Measurements from ENCODE around the gene PPP1CA.
A peak's percentile ranks its signal among the peaks of the same experiment; 100 is the strongest.
"Not testable (repeated sequence)": the region's sequence is repeated elsewhere in the genome, so short reads cannot be mapped to it uniquely, and the experiment has no call there.

The PPP1CA gene

DNA sequence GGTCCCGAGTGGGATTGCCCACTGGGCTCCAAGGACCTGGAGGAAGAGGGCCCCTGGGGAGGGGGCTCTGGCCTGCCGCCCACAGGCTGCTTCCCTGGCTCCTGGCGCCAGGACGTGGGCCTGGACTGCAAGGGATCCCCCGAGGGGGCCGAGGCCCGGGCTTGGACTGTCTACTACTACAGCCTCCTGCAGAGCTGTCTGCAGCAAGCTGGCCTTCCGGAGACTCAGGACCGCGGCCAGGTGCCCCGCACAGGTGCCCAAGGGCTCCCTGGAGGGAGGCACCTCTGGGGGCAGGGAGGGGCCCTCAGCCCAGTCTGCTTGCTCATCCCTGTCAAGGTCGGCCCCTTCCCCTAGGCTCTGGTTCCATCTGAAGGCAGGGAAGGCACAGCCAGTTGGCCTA is 15.8 kb upstream of the PPP1CA start:
- no peak for DNase-seq (ENCODE audit: low spot score)

DNA sequence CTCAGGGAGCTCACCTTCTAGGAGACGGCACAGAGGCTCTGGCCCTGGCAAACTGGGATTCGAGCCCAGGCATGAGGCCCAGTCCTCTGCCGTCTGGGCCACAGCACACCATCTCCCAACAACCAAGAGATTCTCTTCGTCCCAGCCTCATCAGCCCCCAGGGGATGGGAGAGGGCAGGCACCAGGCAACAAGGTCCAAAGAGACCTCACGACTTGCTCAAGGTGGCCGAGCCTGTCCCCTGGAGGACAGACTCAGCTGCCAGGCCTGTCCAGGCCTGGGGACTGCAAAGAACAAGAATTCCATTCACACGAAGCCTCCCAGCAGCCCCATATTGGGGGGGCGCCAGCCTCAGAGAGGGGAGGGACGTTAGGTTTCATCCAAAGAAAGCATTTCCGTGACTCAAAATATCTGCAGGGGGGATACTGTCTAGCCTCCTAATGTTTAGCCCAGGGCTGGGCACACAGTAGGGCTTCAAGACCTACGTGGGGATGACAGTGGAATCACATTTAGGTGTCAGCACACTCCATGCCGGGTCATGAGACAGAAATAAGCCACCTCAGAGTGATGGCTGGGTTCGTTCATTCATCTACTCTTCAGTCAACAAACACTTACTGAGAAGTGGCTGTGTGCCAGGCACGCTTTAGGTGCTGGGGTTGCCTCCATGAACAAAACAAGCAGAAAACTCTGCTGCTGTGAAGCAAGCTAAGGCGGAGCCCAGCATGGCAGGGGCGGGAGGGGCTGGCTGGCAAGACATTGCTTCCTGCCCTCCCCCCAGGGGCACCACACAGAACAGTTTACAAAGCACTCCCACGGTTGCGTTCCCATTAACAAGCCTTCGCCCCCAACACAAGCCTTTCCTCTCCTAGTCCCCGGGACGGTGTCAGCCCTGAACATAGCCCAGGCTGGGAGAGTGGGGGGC is 15.0 kb upstream of the PPP1CA start:
- no peak for DNase-seq (ENCODE audit: low spot score)

DNA sequence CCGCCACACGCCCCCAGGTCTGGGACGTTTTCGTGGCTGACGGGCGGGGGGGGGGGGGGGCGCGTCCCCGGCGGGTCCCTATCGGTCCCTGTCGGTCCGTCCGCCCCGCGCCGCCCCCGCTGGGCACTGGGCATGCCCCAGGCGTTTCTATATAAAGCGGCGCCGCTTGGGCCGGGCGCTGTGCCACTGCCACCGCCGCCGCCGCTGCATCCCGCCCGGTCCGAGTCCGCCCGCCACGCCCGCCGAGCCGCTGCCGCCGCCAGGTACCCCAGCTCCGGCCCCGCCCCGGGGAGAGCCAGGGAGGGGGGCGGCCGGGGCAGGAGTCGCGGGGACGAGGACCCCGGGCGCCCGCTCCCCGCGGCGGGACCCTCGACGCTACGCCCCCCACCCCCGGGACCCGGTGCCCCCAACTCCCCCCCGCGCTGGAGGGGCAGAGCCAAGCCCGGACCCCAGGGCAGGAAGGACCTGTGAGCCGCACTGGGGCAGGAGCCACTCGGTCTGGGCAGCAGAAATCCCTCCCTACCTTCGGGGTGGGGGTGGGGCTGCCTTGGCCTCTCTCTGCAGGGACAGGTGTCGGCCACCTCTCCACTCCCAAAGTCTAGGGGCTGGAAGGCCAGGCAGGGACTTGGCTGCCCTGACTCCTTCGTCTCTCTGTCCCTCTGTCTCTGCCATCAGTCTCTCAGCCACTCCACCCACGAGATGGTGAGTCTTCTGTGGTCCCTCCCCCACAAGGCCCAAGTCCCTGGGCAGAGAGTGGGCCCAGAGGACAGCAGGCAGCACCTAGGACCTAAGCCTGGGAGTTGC is 14.0 kb upstream of the PPP1CA start, which contains the start of gene CARNS1:
TSS of gene CARNS1 (plus strand) at position 178 of the 804 bp plus-strand sequence. CDS start at position 700, 522 bp downstream.
- no peak for DNase-seq (ENCODE audit: low spot score)

DNA sequence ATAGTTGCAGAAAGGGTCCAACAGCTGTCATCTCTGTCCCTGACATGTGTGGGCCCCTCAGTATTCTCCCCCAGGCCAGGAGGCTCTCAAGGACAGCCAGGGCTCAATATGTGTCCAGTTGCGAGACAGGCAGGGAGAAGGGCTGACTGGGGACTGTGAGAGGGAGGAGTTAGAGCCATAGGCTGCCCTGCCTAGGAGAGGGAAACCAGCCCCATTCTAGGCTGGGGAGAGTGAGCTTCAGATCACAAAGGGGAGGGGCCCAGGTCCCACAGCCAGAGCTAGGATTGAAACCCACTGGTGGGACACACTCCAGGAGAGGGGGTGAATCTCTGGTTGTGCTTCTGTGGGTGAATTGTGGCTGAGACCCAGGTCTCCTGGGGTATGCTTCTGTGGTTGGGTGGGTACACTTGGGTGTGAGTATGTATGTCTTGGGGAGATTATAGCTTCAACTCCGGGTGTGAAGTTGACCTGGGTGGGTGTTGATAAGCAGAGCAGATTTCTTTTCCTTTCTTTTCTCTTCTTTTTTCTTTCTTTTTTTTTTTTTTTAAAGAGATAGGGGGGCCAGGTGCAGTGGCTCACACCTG is 11.7 kb upstream of the PPP1CA start:
- no peak for DNase-seq (ENCODE audit: low spot score)

DNA sequence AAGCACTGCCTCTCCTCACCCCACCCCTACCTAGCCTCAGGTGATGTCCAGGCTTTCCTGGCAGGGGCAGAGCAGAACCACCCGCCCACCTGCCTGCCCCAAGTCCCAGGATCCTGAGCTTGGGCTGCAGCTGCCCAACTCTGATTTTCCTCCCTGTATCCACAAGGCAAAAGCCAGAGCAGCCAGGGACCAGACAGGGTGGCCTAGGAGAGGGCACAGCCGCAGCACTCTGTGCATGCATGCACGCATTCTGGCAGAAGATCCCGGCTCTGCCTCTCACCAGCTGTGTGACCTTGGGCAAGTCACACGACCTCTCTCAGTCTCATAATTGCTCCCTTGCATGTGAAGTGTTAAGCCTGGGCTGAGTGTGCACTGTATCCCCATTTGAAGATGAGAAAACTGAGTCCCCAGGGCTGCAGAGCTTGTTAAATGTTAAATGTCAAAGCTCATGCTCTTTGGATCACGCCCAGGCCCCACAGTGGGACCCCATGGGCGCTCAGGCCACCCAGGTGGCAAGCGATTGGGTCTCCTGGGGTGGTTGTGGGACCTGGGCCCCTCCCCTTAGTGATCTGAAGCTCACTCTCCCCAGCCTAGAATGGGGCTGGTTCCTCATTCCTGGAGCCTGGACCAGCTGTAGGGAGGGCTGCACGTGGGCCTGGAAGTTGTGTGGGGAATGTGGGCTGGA is 11.0 kb upstream of the PPP1CA start:
- DNase-seq (ENCODE audit: low spot score): no peak

DNA sequence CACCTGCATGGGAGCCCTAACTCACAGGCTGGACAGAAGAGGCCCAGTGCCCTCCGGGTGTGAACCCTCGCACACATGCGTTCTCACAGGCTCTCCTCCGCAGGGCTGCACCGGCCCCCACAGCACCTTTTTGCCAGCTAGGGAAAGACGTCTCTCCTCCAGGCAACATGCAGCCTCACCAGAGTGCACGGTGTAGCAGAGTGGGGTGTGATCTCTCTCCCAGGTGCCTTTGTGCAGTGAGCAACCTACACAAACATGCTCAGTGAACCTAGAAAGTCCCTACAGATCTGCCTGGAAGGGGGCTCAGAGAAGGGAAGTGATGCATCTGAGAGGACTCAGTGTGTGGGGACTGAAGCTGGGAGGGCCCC is 10.1 kb upstream of the PPP1CA start:
- DNase-seq (ENCODE audit: low spot score): no peak

DNA sequence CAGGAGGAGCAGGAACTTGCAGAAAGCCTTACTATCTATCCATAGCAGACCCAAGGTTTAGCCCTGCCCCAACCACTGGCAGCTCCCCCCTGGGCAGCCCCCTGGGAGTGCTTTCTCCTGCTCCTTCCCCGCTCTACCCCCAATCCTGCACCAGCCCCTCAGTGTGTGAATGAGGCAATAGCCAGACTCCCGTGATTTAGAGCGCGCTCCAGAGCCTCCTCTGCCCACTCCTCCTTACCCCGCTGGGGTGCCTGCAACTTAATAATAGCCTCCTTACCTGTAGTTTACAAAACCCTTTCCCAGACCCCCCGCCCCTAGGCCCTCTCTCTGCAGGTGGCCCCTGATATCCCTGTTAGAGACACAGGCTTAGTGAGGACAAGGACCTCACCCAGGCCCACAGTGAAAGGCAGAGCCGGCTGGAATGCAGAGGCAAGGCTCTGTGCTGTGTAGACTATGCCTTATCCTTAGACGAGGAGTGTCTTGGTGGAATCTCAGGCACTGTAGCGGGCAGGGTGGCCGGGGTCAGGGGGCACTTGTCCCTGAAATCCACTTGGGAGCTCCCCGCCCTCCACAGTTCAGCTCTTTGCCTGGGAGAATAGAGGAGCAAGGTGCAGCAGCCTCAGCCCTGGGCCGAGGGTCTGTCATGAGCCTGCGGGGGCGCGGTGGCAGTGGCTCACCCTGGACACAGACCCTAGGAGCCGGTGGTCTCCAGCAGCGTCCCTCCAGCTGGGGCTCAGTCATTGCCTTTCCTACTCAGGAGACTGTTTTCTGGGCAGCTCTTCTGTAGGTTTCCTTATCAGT is 9.5 kb upstream of the PPP1CA start:
- no peak for DNase-seq (ENCODE audit: low spot score)

DNA sequence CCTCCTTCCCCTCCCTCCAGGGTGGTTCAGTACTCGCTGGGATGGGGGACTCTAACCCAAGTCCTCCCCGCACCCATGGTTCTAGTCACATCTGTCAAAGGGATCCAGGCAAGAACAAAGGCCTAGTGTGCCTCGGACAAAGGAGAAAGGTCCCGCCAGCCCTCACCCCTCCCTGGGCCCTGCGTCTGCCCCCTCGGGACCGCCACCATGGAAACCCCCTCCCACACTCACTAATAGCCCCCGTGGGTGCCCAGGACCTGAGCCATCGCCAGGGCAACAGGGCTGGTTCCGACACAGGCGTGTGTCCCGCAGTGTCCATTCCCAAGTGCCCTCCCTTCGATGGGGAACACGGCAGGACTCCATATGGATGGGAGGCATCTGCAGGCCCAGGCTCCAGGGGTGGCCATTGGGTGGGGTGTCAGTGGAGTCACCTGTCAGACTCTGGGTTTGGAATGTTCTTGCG is 8.7 kb upstream of the PPP1CA start:
- DNase-seq (ENCODE audit: low spot score): no peak

DNA sequence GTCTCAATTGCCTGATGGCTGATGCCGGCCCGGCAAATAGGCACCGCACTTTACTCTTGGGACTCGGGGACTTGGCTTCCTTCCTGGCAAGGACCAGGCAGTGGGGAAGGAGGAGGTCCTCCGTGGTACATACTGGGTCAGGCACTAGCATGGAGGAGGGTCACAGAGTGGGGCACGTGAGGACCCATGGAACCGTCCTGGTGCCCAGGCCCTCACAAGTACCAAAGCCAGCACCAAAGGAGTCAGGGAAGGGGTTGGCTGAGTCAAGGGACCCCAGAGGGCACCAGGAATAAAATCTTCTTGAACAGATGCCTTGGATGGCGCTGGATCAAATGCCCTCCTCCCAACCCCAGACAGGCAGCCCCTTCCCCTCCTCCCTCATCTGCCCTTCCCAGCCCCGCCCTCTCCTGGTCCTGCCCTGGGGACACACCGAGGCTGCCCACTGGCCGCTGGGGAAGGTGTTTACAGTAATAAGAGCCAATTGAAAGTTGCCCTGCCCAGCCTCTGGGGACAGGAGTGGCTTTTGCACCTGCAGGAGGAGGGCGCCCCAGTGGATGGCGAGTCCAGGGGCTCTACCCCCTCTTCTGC is 8.2 kb upstream of the PPP1CA start:
- peak; percentile 98 for DNase-seq (ENCODE audit: low spot score)

DNA sequence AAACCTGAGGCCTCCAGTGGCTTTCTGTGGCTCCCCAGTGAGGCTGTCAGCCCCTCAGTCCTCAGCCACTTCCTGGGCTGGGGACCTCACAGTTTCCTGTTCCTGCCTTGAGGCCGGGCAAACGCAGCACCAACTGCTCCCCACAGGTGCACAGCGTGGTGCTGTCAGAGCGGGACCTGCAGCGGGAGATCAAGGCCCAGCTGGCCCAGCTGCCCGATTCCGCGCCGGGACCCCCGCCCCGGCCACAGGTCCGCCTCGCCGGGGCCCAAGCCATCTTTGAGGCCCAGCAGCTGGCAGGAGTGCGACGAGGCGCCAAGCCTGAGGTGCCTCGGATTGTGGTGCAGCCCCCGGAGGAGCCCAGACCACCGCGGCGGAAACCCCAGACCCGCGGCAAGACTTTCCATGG is 7.6 kb upstream of the PPP1CA start:
- no peak for DNase-seq (ENCODE audit: low spot score)

DNA sequence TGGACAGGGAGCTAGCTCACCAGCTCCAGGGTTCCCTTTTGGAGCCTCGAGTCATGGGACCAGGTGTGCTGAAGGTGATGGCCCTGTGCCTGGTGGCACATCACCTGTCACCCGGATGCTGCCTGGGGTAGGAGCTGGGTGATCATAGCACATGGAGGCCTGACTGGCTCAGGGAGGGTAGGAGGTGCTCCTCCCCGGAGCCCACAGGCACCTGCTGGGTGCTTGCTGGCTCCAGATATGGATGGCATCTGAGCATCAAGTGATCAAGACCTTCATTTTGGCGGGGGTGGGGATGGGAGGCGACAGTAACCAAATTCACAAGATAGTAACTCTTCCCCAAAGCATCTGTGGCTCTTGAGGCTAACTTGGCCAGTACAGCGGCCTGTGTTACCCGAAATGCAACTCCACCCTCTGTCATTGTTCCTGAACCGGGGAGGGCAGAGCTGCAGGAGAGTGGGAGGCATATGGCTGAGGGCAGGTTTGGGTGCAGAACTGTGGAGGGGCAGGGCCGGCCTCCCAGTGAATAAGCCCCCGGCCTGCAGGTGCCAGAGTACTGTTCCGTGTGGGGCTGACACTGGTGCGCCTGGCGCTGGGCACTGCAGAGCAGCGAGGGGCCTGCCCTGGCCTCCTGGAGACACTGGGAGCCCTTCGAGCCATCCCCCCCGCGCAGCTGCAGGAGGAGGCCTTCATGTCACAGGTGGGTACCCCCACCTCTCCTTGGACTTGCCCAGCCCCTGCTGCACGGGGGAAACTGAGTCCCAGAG is 7.0 kb upstream of the PPP1CA start:
- no peak for DNase-seq (ENCODE audit: low spot score)

DNA sequence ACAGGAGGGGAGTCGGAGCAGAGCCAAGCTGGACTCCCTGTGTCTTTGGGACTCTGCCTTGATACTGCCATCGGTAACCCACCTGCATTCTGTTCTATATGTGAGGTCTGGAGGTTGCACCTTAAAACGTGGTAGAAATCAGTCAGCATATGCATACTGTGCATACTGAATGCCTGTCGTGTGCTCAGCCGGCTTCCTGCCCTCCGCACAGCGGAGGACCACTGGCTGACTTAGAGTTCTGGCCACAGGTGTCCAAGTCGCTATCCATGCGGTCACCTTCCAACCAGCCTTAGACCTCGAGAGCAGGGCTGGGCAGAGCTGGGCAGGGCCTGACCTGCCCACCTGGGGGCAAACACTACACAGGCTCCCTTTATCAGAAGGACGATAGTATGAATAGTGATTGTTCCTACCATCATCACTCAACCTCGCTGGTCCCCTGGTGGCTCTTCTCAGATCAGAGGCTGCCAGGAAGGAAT is 6.1 kb upstream of the PPP1CA start:
- no peak for DNase-seq (ENCODE audit: low spot score)

DNA sequence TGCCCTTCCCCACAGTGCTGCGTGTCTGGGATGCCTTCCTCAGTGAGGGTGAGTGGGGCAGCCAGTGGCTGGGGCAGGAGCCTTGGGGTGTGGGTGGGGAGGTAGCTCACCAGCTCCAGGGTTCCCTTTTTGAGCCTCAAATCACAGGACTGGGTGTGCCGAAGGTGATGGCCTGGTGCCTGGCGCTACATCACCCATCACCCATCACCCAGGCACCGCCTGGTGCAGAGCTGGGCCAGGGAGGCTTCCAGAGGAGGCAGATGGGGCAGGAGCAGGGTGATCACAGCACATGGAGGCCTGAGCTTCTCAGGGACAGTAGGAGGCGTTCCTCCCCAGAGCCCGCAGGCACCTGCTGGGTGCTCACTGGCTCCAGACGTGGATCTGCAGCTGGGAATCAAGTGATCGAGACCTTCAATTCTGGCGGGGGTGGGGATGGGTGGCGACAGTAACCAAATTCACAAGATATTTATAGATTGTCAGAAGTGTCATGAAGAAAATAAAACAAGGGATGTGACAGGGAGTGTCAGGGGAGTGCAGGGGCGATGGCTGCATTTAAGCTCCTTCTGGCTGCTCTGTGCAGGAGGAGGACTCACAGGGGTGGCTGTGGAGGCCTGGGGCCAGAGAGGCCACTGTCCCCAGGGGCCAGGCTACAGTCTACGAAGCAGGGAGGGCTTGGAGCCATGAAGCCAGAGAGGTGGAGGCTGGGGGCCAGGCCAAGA is 5.5 kb upstream of the PPP1CA start:
- DNase-seq (ENCODE audit: low spot score): peak; percentile 94

DNA sequence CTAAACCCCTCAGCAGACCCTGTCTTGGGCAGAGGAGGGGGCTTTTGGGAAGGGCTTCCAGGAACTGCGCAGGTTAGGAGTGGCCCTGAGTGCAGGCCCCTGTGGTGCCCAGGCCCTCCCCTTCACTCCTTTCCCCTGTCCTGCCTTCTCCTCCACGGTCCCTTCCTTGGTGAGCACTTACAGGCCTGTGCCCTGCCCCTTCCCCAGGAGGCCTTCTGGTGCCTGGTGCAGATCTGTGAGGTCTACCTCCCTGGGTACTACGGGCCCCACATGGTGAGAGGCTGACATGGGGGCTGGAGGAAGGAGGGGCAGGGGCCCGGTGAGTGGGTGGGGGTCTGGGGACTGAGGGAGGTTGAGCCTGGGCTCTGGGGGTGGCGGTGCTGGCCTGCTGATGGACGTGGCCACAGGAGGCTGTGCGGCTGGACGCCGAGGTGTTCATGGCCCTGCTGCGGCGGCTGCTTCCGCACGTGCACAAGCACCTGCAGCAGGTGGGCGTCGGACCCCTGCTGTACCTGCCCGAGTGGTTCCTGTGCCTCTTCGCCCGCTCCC is 4.8 kb upstream of the PPP1CA start:
- no peak for DNase-seq (ENCODE audit: low spot score)

DNA sequence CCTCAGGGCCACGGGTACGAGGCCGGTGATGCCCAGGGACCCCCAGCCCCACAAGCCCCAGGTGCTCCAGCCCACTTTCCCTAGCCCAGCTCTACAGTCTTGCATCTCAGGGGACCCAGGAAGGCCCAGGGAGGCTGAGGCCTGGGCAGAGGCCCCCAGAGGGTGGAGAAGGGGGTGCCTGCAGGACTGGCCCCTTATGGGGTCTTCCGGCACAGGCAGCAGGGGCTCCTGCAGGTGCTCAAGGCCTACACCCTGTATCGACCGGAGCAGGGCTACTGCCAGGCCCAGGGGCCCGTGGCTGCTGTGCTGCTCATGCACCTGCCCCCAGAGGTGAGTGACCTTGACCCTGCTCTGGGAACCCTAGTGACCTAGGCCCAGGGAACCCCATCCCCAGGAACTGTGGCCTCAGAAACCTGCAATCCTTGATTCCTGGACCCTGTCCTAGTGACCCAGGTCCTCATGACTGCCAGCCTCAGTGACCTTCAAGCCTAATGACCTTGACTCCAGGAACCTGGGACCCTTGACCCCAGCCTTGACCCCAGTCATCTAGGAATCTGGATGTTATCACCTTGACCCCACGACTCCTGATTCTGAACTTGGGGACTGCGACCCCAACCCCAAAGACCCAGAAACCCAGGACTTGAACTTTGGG is 4.2 kb upstream of the PPP1CA start:
- DNase-seq (ENCODE audit: low spot score): no peak

DNA sequence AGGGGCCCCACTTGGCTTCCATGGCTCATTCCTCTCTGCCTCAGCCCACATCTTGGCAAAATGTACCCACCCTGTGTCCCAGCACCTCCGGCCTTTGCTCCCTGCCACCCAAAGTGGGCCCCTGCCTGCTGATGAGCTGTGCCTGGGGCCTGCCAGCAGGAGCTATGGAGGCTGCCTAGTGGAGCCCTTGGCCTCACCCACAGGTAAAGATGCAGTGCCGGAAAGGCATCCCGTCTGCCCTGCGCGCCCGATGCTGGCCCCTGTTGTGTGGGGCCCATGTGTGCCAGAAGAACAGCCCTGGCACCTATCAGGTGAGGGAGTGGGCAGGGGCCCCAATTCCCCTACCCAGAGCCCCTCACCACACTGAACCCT is 3.5 kb upstream of the PPP1CA start:
- DNase-seq (ENCODE audit: low spot score): no peak

DNA sequence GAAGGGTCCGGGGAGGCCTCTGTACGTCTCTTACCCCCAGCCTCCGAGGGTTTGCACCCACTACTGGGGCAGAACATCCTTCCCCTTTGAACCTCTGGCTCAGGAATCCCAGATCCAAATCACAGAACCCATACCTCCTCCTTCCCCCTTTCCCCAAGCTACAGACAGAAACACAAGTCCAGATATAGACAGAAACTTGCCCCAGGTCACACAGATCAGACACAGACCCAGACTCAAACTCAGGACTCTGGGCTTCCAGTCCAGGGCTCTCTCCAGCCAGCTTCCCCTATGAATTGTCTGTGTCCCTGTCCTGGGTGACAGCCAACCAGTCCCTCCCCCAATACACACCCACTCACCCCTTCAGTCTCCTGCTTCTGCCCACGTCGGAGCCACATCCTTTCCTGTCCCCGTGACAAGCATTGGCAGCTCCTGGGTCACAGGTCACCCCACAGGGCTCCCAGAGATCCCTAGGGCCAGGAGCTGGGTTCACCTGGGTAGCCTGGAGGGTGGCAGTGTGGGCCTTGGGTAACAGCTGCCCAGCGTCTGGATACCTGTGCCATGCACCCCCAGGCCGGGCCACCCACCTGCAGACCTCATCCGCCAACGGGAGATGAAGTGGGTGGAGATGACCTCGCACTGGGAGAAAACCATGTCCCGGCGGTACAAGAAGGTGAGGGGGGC is 3.0 kb upstream of the PPP1CA start:
- no peak for DNase-seq (ENCODE audit: low spot score)

DNA sequence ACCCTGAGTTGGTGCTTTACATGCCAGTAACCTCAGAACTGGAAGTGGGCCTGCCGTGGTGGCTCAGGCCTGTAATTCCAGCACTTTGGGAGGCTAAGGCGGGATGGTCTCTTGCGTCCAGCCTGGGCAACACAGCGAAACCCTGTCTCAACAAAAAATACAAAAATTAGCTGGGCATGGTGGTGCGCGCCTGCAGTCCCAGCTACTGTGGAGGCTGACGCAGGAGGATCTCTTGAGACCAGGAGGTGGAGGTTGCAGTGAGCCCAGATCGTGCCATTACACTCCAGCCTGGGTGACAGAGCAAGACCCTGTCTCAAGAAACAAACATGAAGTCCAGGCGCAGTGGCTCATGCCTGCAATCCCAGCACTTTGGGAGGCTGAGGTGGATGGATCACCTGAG is 1.4 kb upstream of the PPP1CA start:
- not testable (repeated sequence) for DNase-seq (ENCODE audit: low spot score)

Data from HuH-7 (cell line).